Measurements from ENCODE around the gene SLC23A1.

Gene SLC23A1

DNA sequence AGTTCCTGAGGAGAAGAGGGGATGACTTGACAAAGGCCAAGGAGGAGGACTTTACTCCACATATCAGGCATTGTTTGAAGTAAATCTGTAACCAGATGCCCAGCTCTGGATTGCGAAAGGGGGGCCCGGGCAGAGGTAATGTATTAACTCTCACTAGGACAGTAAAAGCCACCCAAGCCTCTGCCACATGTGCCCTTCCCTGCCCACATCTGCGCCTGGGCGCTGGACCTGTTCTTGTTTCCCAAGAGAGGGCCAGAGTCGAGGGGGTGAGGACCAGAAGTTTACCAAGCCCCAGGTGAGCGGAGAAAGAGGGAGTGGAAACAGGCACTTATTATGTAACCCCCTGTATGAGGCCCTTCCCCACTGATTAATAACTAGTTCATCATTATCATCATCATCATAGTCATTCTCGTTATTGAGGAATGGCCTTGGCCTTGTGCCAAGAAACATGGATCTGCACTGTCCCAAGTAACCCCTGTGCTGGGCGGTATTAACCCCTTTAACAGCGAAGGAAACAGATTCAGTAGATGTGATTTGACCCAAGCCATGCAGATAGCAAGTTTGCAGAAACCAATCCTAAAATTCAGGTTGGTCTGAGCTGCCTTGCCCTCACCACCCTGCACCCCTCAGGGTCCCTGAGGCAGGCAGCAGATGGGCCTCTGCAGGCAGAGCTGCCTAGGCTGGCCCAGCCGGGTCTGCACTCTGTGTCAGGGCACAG, at the start of gene SLC23A1:
TSS of gene SLC23A1 (minus strand) at position 23 of the 718 bp plus-strand sequence. CDS start 44 bp downstream, outside the sequence.
- H3K27ac ChIP-seq (ENCODE audit: low read depth, low read length): peak within 1 kb of the TSS; percentile 99

DNA sequence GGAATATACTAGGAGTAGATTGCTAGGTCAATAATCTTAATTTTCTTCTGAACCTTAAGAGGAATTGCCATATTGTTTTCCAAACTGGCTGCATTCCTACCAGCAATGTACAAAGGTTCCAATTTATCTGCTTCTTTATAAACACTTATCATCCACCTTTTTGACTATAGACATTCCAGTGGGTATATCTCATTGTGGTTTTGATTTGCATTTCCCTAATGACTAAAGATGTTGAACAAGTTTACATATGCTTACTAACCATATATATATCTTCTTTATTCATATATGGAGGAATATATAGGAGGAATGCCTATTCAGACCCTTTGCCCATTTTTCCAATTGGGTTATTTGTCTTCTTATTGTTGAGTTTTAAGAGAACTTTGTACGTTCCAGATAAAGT, 48.6 kb upstream of the SLC23A1 start:
- no peaks in the 10 kb centered on the region for H3K9me2 ChIP-seq (replicated peaks; ENCODE audit: control insufficient read depth, low read length)
- no peak overlapping the region for H3K27ac ChIP-seq (ENCODE audit: low read depth, low read length)
- H3F3A ChIP-seq (ENCODE audit: control insufficient read depth, insufficient read depth): no peaks in the 10 kb centered on the region
- no peak overlapping the region for H3K4me2 ChIP-seq (ENCODE audit: low read length)
- TF ChIP-seq, protein P1, sequence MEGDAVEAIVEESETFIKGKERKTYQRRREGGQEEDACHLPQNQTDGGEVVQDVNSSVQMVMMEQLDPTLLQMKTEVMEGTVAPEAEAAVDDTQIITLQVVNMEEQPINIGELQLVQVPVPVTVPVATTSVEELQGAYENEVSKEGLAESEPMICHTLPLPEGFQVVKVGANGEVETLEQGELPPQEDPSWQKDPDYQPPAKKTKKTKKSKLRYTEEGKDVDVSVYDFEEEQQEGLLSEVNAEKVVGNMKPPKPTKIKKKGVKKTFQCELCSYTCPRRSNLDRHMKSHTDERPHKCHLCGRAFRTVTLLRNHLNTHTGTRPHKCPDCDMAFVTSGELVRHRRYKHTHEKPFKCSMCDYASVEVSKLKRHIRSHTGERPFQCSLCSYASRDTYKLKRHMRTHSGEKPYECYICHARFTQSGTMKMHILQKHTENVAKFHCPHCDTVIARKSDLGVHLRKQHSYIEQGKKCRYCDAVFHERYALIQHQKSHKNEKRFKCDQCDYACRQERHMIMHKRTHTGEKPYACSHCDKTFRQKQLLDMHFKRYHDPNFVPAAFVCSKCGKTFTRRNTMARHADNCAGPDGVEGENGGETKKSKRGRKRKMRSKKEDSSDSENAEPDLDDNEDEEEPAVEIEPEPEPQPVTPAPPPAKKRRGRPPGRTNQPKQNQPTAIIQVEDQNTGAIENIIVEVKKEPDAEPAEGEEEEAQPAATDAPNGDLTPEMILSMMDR (IDR thresholded peaks at IDR 0.05; ENCODE audit: low read depth, low read length, poor library complexity, severe bottlenecking): no peak
- TF ChIP-seq EZH2phosphoT487 (IDR thresholded peaks at IDR 0.05; ENCODE audit: borderline replicate concordance, low read length): no peak
- H3K9me3 ChIP-seq (ENCODE audit: control insufficient read depth, insufficient read depth, low read length): no peaks in the 10 kb centered on the region
- no peaks in the 10 kb centered on the region for H3K79me2 ChIP-seq (ENCODE audit: control insufficient read depth, low read length)
- H3K4me1 ChIP-seq (ENCODE audit: control insufficient read depth, low read length): no peaks in the 10 kb centered on the region
- H3K4me3 ChIP-seq (ENCODE audit: low read length): no peak overlapping the region
- no peaks in the 10 kb centered on the region for H4K20me1 ChIP-seq (ENCODE audit: control insufficient read depth, insufficient read depth, low read depth, low read length)
- H3K36me3 ChIP-seq (ENCODE audit: control insufficient read depth, low read length): no peaks in the 10 kb centered on the region
- H3K27me3 ChIP-seq (ENCODE audit: control insufficient read depth, low read length): no peaks in the 10 kb centered on the region

More for the DNA sequence above, at the start of gene SLC23A1:
- Histone ChIP-seq H3K27me3 (ENCODE audit: control insufficient read depth, low read length) (no peaks in the 10 kb centered on the region), H3K9me2 (replicated peaks; ENCODE audit: control insufficient read depth, low read length) (no peaks in the 10 kb centered on the region), H3K9me3 (ENCODE audit: control insufficient read depth, insufficient read depth, low read length) (no peaks in the 10 kb centered on the region), H3K79me2 (ENCODE audit: control insufficient read depth, low read length) (peaks cover 24% of the 10 kb centered on the region), H3K4me1 (ENCODE audit: control insufficient read depth, low read length) (peaks cover 64% of the 10 kb centered on the region), H3K36me3 (ENCODE audit: control insufficient read depth, low read length) (peaks cover 37% of the 10 kb centered on the region), H3K4me3 (ENCODE audit: low read length) (peak within 1 kb of the TSS; percentile 99; the same call in 1 of the 2 replicates), H3K4me2 (ENCODE audit: low read length) (peak within 1 kb of the TSS; percentile 99), H3F3A (ENCODE audit: control insufficient read depth, insufficient read depth) (peaks cover 48% of the 10 kb centered on the region), H4K20me1 (ENCODE audit: control insufficient read depth, insufficient read depth, low read depth, low read length) (no peaks in the 10 kb centered on the region; the same call in 1 of the 2 replicates)
- no peak for TF ChIP-seq EZH2phosphoT487 (IDR thresholded peaks at IDR 0.05; ENCODE audit: borderline replicate concordance, low read length)
- TF ChIP-seq, protein P1 (IDR thresholded peaks at IDR 0.05; ENCODE audit: low read depth, low read length, poor library complexity, severe bottlenecking): no peak

DNA sequence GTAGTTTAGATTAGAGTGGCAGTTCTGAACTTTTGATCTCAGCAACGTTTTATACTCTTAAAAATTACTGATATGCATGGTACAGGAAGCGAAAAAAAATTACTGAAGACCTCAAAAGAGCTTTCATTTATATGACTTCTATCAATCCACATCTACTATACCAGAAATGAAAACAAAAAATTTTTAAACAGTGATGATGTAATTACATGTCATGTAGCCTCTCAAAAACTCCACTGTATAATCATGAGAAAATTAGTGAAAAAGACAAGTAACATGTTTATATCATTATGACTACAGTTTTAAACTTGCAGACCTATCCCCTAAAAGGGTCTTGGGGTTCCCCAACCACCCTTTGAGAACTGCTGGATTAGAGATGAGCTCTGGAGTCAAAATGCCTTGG, 46.9 kb upstream of the SLC23A1 start:
- H3K4me1 ChIP-seq (ENCODE audit: control insufficient read depth, low read length): no peaks in the 10 kb centered on the region
- H3K9me2 ChIP-seq (replicated peaks; ENCODE audit: control insufficient read depth, low read length): no peaks in the 10 kb centered on the region
- no peaks in the 10 kb centered on the region for H3K9me3 ChIP-seq (ENCODE audit: control insufficient read depth, insufficient read depth, low read length)
- H3F3A ChIP-seq (ENCODE audit: control insufficient read depth, insufficient read depth): no peaks in the 10 kb centered on the region
- H3K79me2 ChIP-seq (ENCODE audit: control insufficient read depth, low read length): no peaks in the 10 kb centered on the region
- no peaks in the 10 kb centered on the region for H3K36me3 ChIP-seq (ENCODE audit: control insufficient read depth, low read length)
- no peak overlapping the region for H3K4me3 ChIP-seq (ENCODE audit: low read length)
- no peaks in the 10 kb centered on the region for H4K20me1 ChIP-seq (ENCODE audit: control insufficient read depth, insufficient read depth, low read depth, low read length)
- H3K27ac ChIP-seq (ENCODE audit: low read depth, low read length): no peak overlapping the region
- TF ChIP-seq, protein P1 (IDR thresholded peaks at IDR 0.05; ENCODE audit: low read depth, low read length, poor library complexity, severe bottlenecking): no peak
- no peak for TF ChIP-seq EZH2phosphoT487 (IDR thresholded peaks at IDR 0.05; ENCODE audit: borderline replicate concordance, low read length)
- H3K27me3 ChIP-seq (ENCODE audit: control insufficient read depth, low read length): no peaks in the 10 kb centered on the region
- H3K4me2 ChIP-seq (ENCODE audit: low read length): no peak overlapping the region

Data from DOHH2 (cell line).